ENCODE measurements around the gene ROBO1. TPM values are rescaled to one million over a fixed set of nuclear protein-coding genes. Genes with fewer than 3 reads are reported as not detected.

Gene ROBO1
- total and polyA plus RNA-seq, 2 of the 8 experiments (the other 6 are each of a cell fraction or from before 2014, with no cell fraction given) = 51.4 to 91.0 TPM

- H3K4me1 ChIP-seq (replicated peaks in 1 of 4; ENCODE audit: control insufficient read depth in 3 of 4, insufficient read depth in 4 of 4, low read length in 3 of 4) = peaks cover 0 to 7% (median 7%) of the 10 kb centered on the region in 4 experiments; a peak in 2 of 7 replicates
- CTCF ChIA-PET (ENCODE audit: partially characterized antibody) = interaction anchor here (1.4 to 2.6 kb wide), 5 partner anchors 11 to 40 kb away, joined by 3 to 8 read pairs (median 3); no protein-coding TSS in a partner anchor
- no peak overlapping the region for H2BK120ac ChIP-seq (replicated peaks; ENCODE audit: low read depth, low read length)
- TF ChIP-seq CHD2 (IDR thresholded peaks at IDR 0.05; ENCODE audit: low read length) = no peak
- no peak for TF ChIP-seq EP300 (IDR thresholded peaks at IDR 0.05; ENCODE audit: borderline replicate concordance in 1 of 2, low read depth in 2 of 2, low read length in 2 of 2)
- no peak for TF ChIP-seq TBP (IDR thresholded peaks at IDR 0.05; ENCODE audit: low read depth, low read length)
- TF ChIP-seq SRF (IDR thresholded peaks at IDR 0.05; ENCODE audit: low read depth, low read length) = no peak
- no peak for TF ChIP-seq RAD21 (IDR thresholded peaks at IDR 0.05 in 1 of 2, conservative IDR thresholded peaks at IDR 0.05 in 1 of 2; ENCODE audit: low read depth in 2 of 2, low read length in 2 of 2)
- TF ChIP-seq CEBPB (IDR thresholded peaks at IDR 0.05; ENCODE audit: low read depth, low read length) = no peak
- no peak for TF ChIP-seq CBX8 (IDR thresholded peaks at IDR 0.05; ENCODE audit: borderline replicate concordance, low read depth, low read length)
- no peak for TF ChIP-seq NANOG (IDR thresholded peaks at IDR 0.05; ENCODE audit: insufficient read depth, low read depth, low read length, poor library complexity, severe bottlenecking)
- no peak for TF ChIP-seq MAFK (IDR thresholded peaks at IDR 0.05; ENCODE audit: low read depth, low read length)
- no peak for TF ChIP-seq PHF8 (conservative IDR thresholded peaks at IDR 0.05; ENCODE audit: low read depth, low read length)
- TF ChIP-seq HDAC2 (IDR thresholded peaks at IDR 0.05; ENCODE audit: borderline replicate concordance in 1 of 2, low read depth in 2 of 2, low read length in 2 of 2) = no peak
- TF ChIP-seq RNF2 (IDR thresholded peaks at IDR 0.05; ENCODE audit: borderline replicate concordance, low read depth, low read length, missing control alignments, poor library complexity, severe bottlenecking) = no peak
Observed at GRCh38 chr3:78990156-78990555, 777.6 kb downstream of the ROBO1 start.

More at GRCh38 chr3:78990156-78990555, 777.6 kb downstream of the ROBO1 start:
- no peak for FAIRE-seq
- Histone ChIP-seq H3K4me3 (ENCODE audit: extremely low read depth in 1 of 4, insufficient read depth in 2 of 4, low read depth in 3 of 4, low read length in 4 of 4) (no peak overlapping the region), H2BK15ac (ENCODE audit: low read length) (no peak overlapping the region), H3K79me1 (ENCODE audit: low read depth, low read length) (peaks cover 5% of the 10 kb centered on the region), H3K23me2 (ENCODE audit: low read depth, low read length) (no peaks in the 10 kb centered on the region), H3K56ac (replicated peaks; ENCODE audit: insufficient read length, low read depth, low read length) (no peak overlapping the region), H3K27ac (ENCODE audit: low read depth, low read length) (no peak overlapping the region), H2AFZ (ENCODE audit: low read length) (no peak overlapping the region), H3K9ac (replicated peaks in 1 of 4; ENCODE audit: extremely low read depth in 1 of 4, low read depth in 3 of 4, low read length in 3 of 4) (no peak overlapping the region), H4K5ac (ENCODE audit: insufficient read length, low read depth, low read length) (no peak overlapping the region), H3K27me3 (replicated peaks in 1 of 4; ENCODE audit: control insufficient read depth in 3 of 4, extremely low read depth in 1 of 4, insufficient read depth in 3 of 4, low read length in 3 of 4) (no peaks in the 10 kb centered on the region), H2BK20ac (ENCODE audit: low read length) (no peak overlapping the region), H3K14ac (ENCODE audit: insufficient read length) (no peak overlapping the region), H3K18ac (ENCODE audit: extremely low read depth, low read length) (no peak overlapping the region), H3K4me2 (ENCODE audit: insufficient read depth in 1 of 2, low read depth in 2 of 2, low read length in 2 of 2) (no peak overlapping the region), H3K4ac (replicated peaks; ENCODE audit: insufficient read length, low read depth, low read length) (no peak overlapping the region), H2BK12ac (ENCODE audit: low read depth, low read length) (no peak overlapping the region), H3K79me2 (ENCODE audit: control insufficient read depth in 1 of 2, insufficient read depth in 2 of 2, low read length in 2 of 2) (peaks cover 0 to 92% of the 10 kb centered on the region in 2 experiments; a peak in 2 of 4 replicates), H4K91ac (replicated peaks; ENCODE audit: insufficient read length, low read length) (no peak overlapping the region), H4K20me1 (replicated peaks in 1 of 2; ENCODE audit: control insufficient read depth in 1 of 2, insufficient read depth in 2 of 2, low read length in 2 of 2) (peaks cover 0 to 2% of the 10 kb centered on the region in 2 experiments), H2AK5ac (ENCODE audit: low read depth, low read length) (no peak overlapping the region), H2BK5ac (ENCODE audit: low read depth, low read length) (no peak overlapping the region), H3K9me3 (ENCODE audit: insufficient read depth in 2 of 2, low read depth in 1 of 2, low read length in 1 of 2) (no peaks in the 10 kb centered on the region), H3K36me3 (ENCODE audit: control insufficient read depth in 2 of 4, insufficient read depth in 4 of 4, low read length in 3 of 4) (peaks cover 0 to 6% (median 2%) of the 10 kb centered on the region in 4 experiments; a peak in 1 of 8 replicates), H4K8ac (ENCODE audit: extremely low read depth, insufficient read depth, low read length) (no peak overlapping the region), H3K23ac (ENCODE audit: insufficient read length) (no peak overlapping the region)
- POLR2A ChIA-PET (ENCODE audit: partially characterized antibody) = no interaction called here
- DNase-seq (ENCODE audit: low read depth in 1 of 2, low spot score in 2 of 2) = no peak
- 89% methylated on average over 4 of the region's 4 CpGs; no CpG with 5 or more reads in 1 of the 2 experiments for WGBS, 2 experiments (ENCODE audit: extremely low coverage in 1 of 2, insufficient coverage in 1 of 2, insufficient read length in 1 of 2, insufficient replicate concordance in 2 of 2, low coverage in 1 of 2, low lambda C conversion rate in 2 of 2, missing lambda C conversion rate in 1 of 2)
